K562 (cell line): ENCODE results near the gene OCEL1. TPM values are rescaled to one million over a fixed set of nuclear protein-coding genes. Genes with fewer than 3 reads are reported as not detected.
A peak's percentile ranks its signal among the peaks of the same experiment; 100 is the strongest.

Experiments
- BRCA1 ChIP-seq, 2 experiments: fragments of 450-650 bp in 1 of 2; sonication (generic) in 1 of 2; formaldehyde crosslinking in 1 of 2; IDR thresholded peaks; 2 replicates each; pipeline versions ENCODE4 v1.5.0 to v1.6.1; 2017 to 2020; ENCODE audit warnings: mild to moderate bottlenecking in 1 of 2, missing genetic modification reagents in 1 of 2
- E2F8 ChIP-seq: fragments of 450-650 bp; IDR thresholded peaks from 2 replicates; pipeline ENCODE4 v1.7.1; 2018; ENCODE audit warnings: mild to moderate bottlenecking, low read depth; ENCODE audit not compliant: partially characterized antibody
- GABPB1 ChIP-seq: sonication (generic); formaldehyde crosslinking; IDR thresholded peaks from 2 replicates; pipeline ENCODE4 v1.8.0; 2022; ENCODE audit warnings: mild to moderate bottlenecking, missing genetic modification reagents
- SRSF3 ChIP-seq: fragments of 200-400 bp; formaldehyde crosslinking; IDR thresholded peaks from 2 replicates; pipeline ENCODE4 v1.6.1; 2016; ENCODE audit warnings: mild to moderate bottlenecking, low read length, moderate library complexity; ENCODE audit not compliant: insufficient read depth
- ZNF407 ChIP-seq: fragments of 450-650 bp; IDR thresholded peaks from 2 replicates; pipeline ENCODE4 v1.6.1; 2016; ENCODE audit warnings: low read depth
- polyA plus RNA-seq, 8 experiments: library from polyadenylated mRNA; depleted of rRNA in 4 of 8; stranded (reverse) in 5 of 8; unstranded in 3 of 8; fragments of >200 nt; fragmentation: Nextera tagmentation in 2 of 8; fragmentation: Illumina TruSeq in 1 of 8; extraction: Ambion mirVana in 2 of 8; extraction: Trizol in 1 of 8; gene quantifications; 2 replicates each; pipeline versions ENCODE4 v1.2.1 to v1.2.3, GENCODE V29; 2011 to 2014; ENCODE audit warnings: inconsistent platforms in 1 of 8, missing spikeins in 1 of 8
- total RNA-seq, 7 experiments: library from RNA; depleted of rRNA in 6 of 7; stranded (reverse); fragments of >200 nt in 6 of 7; fragmentation: Illumina TruSeq in 2 of 7; extraction: Trizol in 2 of 7; gene quantifications; 2 replicates each; pipeline versions ENCODE4 v1.2.1 to v1.2.3, GENCODE V29; 2011 to 2021; ENCODE audit warnings: low replicate concordance in 1 of 7

Gene OCEL1
- total and polyA plus RNA-seq, 9 of the 15 experiments (the other 6 are each of a cell fraction or from before 2014, with no cell fraction given) = 8.0 to 38.0 (median 12.4) TPM

DNA sequence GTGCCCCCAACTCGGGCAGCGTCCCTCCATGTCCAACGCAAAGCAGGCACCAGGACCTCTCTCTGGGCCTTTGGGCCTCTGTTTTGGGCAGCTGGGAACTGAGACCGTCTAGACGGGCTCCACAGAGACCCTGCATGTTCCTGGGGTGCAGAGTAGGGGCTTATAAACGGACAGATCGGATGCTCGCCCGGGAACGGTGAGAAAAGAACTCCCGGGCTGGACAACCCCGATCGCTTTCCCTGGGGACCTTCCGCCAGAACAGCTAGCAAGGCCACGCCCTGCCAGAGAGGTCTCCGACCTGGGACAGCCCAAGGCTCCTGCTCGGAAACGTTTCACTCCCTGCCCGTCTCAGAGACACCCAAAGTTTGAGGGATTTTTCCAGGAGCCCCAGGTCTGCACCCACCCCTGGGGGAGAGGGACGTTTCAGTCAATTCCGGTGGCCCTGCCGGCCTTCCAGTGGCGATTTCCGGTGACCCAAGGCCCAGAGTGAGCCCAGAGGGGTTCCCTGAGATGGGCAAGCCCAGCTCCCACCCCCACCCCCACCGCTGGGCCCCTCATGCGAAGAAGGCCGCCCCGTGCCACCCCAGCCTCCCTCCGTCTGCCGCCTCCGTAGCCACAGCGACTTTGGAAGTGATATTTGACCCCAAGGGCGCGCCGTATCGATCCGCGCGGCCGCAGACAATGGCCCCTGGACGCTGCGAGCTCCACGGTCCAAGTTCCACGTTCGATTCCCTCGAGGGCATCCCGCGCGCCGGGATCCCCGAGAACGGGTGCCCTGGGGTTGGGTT lies 18.0 kb downstream of the OCEL1 start (continued):
- peak; percentile 83 for TF ChIP-seq ZNF407
- 0 out of 2 replicates have a peak, but pooled peaks have one; percentile 34 for TF ChIP-seq SRSF3
- TF ChIP-seq E2F8 = no peak
- TF ChIP-seq BRCA1 (IDR thresholded peaks at IDR 0.05) = no peak
- 0 out of 2 replicates have a peak, but pooled peaks have one; percentile 85 for TF ChIP-seq BRCA1 (CRISPR knock-in tag; IDR thresholded peaks at IDR 0.05)
- TF ChIP-seq GABPB1 (CRISPR knock-in tag) = peak; percentile 53; the same call in 1 of the 2 replicates
